GM21723 (cell line): ENCODE results near the gene CCDC85C.

Experiments used
- ATAC-seq: cut with Tn5 transposase; IDR thresholded peaks from one replicate; pipeline ENCODE4 v1.9.1; 2021; ENCODE audit warnings: mild to moderate bottlenecking, moderate library complexity; ENCODE audit not compliant: unreplicated experiment

The CCDC85C gene

DNA sequence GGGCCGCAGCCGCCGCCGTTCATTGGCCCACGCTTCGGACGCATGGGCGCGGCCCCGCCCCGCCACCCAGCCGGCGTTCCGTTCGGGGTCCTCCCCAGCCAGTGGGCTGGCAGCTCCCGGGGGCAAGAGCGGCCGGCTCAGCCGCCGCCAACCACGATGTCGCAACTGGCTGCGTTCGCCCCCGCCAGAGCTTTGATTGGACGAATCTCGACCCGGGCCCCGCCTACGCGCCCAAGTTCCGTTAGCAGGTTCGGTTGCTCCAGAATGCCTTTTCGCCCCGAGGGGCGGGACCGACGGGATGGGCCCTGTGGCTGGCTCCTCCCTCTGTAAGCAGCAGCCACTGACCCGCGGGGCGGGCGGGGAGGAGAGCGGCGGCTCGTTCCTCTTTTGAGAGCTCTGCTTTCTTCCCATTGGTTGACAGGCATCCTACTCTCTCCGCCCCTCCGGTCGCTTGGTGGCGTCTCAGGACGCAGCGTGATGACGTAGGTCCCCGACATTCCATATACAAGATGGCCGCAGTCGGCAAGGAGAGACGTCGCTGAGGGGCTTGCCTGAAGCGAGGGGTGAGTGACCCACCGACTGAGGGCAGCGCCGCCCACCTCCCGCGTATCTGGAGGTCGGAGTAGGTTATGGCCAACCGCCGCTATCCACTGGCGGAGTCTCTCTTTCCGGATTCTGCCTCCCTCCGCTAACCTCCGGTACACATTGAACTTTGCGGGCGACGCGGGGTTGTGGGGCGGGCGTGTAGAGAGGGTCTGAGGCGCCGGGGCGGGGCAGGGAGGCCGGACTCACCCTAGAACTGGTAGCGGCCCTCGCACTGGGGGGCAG, 122.9 kb downstream of the CCDC85C start, which contains the start of gene CCNK:
TSS of gene CCNK (plus strand) at position 493 of the 828 bp plus-strand sequence. CDS start 11,269 bp downstream, outside the sequence.
- peak; percentile 89 for ATAC-seq

GRCh38 chr14:99479906-99480869, 123.8 kb downstream of the CCDC85C start, which contains the start of gene SETD3:
TSS of gene SETD3 (minus strand) at chr14:99480859. CDS start at chr14:99465805, 15,054 bp downstream.
- ATAC-seq, result peak; percentile 10

GRCh38 chr14:99479160-99479905, 124.7 kb downstream of the CCDC85C start:
- ATAC-seq, result no peak

GRCh38 chr14:99478128-99478527, 125.9 kb downstream of the CCDC85C start:
- no peak for ATAC-seq

DNA sequence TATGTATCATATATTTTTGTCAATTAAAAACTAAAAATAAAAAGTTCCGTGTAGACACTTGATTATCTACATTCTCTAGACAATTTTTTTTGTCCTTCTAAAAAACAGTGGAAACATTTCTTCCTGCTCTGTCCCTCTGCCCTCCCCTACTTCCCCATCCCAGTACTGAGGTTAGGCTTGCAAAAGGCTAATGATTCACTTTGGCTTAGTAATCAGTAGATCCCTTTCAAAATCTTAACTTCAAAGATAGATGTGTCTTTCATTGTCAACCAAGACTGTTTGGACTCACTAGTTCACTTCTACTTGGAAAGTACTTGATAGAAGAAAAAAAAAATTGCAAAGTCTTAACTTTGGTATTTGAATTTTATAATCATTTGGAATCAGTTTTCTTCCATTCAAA, 127.1 kb downstream of the CCDC85C start:
- no peak for ATAC-seq

- no peak for ATAC-seq
Measured at GRCh38 chr14:99475660-99476059, 128.3 kb downstream of the CCDC85C start.

GRCh38 chr14:99475179-99475578, 128.8 kb downstream of the CCDC85C start:
- ATAC-seq, result no peak

GRCh38 chr14:99473458-99473857, 130.5 kb downstream of the CCDC85C start:
- no peak for ATAC-seq

DNA sequence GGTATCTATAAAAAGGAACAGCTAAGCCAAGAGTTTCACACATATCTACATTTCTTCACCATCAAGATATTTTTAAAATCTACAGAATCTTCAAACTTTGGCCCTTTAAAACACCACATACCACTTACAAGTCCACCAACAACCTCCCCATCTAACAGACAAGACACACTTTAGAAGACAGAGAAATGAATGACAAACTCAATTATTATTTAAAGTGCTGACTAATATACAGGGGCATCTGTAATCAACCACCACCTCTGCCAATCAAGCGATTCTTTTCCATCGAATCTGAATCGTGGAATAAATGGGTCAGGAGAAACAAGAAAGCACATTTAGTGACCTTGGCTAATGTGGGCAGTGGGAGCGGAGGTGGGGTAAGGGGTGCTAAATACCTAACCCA, 131.1 kb downstream of the CCDC85C start:
- ATAC-seq, result no peak

- ATAC-seq, result no peak
Measured at GRCh38 chr14:99471731-99472130, 132.3 kb downstream of the CCDC85C start.

GRCh38 chr14:99468836-99469592, 135.0 kb downstream of the CCDC85C start:
- ATAC-seq, result no peak

GRCh38 chr14:99468081-99468480, 135.9 kb downstream of the CCDC85C start:
- ATAC-seq, result no peak

DNA sequence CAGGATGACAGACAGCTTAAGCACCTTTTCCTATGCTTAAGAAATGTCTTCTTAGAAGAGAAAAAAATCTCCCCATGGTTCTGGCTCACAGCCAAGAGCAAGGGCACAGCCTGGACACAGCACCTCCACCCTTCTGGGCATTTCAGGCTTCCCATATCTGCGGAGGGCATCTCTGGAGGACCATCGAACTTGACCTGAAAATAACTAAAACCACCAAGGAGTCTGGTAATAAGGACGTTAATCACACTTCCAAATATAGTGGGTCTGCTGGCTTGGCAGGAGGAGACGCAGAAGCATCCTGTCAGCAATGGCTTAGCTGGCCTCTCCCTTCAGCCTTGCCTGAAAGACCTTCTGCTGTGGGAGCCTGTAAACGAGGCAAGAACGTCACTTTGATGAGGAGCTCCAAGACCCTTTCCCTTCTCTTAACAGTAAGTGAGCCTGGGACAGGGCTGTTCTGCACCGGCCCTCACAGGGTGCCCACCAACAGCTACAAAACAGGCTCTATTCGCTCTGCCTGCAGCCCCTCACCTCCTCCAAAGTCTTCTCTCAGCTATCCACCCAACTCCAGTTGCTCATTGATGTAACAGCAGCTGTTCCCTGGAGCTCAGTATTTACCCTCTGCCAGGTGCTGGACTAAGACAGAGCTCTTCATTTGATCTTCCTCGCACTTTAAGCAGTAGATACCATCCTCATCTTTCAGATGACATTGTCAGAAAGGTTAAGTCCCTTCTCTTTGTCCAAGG, 136.5 kb downstream of the CCDC85C start:
- ATAC-seq, result no peak

DNA sequence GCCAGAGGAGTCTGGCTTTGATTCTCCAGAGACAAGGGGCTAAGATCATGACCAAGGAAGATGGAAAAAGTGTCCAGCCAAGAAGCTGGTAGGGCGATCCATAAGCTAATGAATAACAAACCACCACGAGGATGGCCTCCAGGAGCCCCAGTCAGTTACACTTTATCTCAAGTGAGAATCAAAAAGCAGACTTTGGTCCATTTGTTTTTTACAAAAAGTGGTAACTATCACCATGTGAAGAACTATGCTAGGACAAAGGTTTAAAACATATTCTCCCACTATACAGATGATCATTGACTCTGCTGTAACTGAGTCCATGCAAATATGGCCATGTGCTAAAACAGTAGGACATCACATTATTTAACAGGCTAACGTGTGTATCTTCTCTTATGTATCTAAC, 137.2 kb downstream of the CCDC85C start:
- ATAC-seq, result no peak

GRCh38 chr14:99465288-99465687, 138.7 kb downstream of the CCDC85C start:
- ATAC-seq, result no peak

GRCh38 chr14:99463974-99464373, 140.0 kb downstream of the CCDC85C start:
- ATAC-seq, result no peak

DNA sequence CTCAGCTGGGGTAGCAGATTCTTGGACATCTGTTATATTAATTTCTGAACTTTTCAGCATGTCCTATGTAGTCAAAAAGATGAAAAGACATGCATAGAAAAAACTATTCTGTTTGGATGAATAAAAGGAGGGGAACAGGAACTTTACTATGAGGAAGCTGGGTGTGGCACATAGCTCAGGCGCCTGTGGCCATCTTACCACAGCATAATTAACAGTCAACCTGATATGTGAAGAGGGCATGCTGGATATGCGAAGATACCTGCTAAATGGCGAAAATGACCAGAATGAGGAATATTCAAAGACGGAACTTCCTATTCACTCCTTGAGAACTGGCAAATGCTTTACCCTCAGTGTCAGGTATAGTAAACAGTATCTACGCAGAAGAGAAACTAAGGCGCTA, 141.8 kb downstream of the CCDC85C start:
- no peak for ATAC-seq

- ATAC-seq, result no peak
Measured at GRCh38 chr14:99461411-99462085, 142.5 kb downstream of the CCDC85C start.

DNA sequence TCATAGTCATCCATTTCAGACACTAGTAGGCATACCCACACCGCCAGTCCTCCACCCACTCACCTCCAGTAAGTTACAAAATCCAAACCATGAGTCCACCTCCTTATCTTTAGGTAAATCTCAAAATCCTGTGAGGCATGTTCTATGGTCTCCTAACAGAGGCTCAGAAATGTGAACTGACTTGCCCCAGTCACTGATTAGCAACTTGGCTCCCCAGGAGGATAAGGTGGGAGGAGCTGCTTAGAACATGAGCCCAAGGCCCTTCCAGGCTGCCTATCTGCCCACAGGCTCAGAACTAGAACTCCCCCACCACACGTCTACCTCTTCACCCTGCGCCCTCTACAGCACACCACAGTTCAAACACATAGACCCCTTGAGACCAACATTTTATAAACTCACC, 143.2 kb downstream of the CCDC85C start:
- ATAC-seq, result no peak
